Fibroblast of gingiva (primary cell): ENCODE data around the gene KLHL2.

Experiments
- DNase-seq: peaks from one replicate; pipeline ENCODE4 v3.0.0-alpha.2; 2011; ENCODE audit warnings: low read depth

KLHL2 gene

DNA sequence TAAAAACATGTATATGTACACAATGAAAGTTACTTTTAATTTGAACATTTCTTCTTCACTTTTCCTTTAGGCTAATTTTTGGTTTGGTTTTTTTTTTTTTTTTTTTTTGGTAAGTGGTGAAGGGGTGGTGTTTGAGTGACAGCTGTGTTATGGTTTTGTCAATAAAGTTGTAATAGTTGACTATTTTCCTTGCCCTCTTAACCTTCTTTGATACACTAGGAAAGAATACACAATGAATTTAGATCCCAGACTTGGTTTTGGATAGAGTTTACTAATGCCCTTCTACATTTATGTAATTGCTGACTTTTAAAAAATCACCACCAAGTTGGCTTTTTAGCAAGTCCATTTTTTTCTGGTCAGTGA is 82.0 kb downstream of the KLHL2 start:
- DNase-seq = no peak

DNA sequence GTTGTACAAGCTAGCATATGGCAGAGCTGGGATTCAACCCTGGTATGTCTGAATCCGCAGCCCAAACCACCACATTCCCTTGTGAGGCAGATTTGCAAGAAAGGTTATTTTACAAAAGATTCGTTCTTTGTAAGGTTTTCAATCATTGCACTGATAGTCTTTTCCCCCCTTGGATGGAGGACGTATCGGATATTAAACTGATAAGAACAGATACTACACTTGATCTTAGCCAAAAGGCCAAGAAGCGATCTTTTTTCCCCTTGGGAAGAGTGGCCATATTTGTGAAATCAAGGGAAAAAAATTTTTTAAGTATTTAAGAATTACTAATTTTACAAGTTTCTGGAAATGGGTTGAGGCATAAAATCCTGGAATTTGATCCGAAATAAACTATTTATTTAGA is 85.7 kb downstream of the KLHL2 start:
- no peak for DNase-seq

GRCh38 chr4:165293927-165294649 is 86.7 kb downstream of the KLHL2 start:
- peak; percentile 17 for DNase-seq

GRCh38 chr4:165294907-165295306 is 87.5 kb downstream of the KLHL2 start:
- DNase-seq = no peak

DNA sequence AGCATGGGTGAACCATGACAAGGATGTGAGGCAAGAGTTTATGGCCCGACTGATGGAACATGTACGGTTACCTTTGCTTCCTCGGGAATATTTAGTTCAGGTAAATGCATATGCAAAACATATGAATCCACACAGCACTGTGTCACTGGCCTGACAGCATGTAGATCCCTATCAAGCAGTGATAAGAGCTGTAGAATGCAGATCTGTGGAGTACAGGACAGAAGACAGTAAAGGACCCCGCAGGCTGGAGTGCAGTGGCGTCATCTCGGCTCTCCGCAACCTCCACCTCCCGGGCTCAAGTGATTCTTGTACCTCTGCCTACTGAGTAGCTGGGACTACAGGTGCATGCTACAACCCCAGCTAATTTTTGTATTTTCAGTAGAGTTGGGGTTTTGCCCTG is 90.3 kb downstream of the KLHL2 start:
- DNase-seq = no peak

- no peak for DNase-seq
Observed at GRCh38 chr4:165299399-165300060, 92.2 kb downstream of the KLHL2 start.

GRCh38 chr4:165301833-165302232 is 94.5 kb downstream of the KLHL2 start:
- peak; percentile 6 for DNase-seq

- DNase-seq = no peak
Observed at GRCh38 chr4:165302658-165303057, 95.3 kb downstream of the KLHL2 start.

DNA sequence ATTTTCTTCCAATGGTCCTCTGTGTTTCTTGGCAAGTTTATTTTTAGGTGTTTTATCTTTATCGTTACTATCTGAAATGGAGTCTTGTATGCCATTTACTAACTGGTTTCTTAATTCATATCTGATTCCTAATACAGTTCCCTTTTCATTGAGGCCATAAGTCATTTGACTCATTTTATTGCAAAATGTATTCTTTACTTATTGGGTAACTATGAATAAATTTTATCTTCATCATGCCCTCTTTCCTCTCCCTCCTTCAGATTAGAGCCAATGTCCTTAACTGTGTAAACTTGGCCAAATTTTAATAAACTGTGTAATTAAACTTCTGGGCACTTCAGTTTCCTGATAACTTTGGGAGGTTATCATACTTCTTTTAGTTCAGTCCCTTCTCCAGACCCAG is 100.8 kb downstream of the KLHL2 start:
- DNase-seq = peak; percentile 46

DNA sequence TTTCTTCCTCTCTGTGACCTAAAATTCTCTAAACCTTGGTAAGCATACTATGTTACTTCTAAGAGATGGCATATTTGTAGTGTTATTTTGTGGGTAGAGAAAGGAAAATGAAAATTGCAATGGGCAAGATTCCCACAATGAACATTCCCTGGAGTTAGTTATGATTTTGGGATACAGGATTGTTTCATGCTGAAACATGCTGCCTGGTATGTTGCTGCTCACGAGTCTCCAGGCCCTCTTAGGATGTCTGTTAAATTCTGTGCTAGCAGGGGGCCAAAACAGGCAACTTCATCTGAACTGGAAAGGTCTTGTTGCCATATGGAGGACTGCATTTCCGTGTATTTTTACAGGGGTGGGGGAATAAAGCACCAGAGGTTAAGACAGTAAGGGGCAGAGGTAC is 101.2 kb downstream of the KLHL2 start:
- peak; percentile 38 for DNase-seq

- DNase-seq = no peak
Observed at GRCh38 chr4:165309456-165309855, 102.1 kb downstream of the KLHL2 start.

DNA sequence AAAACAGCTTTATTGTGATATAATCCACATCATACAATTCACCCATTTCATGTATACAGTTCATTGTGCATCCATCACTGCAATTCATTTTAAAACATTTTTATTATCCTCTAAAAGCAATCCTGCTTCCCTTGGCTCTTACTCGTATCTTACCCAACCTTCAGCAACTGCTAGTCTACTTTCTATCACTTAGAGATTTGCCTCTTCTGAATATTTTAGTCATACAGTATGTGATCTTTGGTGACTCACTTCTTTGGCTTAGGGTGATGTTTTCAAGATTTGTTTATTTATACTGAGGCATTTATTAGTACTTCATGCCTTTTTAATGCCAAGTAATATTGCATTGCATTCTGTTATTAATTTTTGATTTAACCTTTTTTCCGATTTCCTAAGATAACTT is 105.1 kb downstream of the KLHL2 start:
- peak; percentile 75 for DNase-seq

GRCh38 chr4:165319030-165319429 is 111.7 kb downstream of the KLHL2 start:
- DNase-seq = no peak

- DNase-seq = no peak
Observed at GRCh38 chr4:165319509-165319908, 112.1 kb downstream of the KLHL2 start.

DNA sequence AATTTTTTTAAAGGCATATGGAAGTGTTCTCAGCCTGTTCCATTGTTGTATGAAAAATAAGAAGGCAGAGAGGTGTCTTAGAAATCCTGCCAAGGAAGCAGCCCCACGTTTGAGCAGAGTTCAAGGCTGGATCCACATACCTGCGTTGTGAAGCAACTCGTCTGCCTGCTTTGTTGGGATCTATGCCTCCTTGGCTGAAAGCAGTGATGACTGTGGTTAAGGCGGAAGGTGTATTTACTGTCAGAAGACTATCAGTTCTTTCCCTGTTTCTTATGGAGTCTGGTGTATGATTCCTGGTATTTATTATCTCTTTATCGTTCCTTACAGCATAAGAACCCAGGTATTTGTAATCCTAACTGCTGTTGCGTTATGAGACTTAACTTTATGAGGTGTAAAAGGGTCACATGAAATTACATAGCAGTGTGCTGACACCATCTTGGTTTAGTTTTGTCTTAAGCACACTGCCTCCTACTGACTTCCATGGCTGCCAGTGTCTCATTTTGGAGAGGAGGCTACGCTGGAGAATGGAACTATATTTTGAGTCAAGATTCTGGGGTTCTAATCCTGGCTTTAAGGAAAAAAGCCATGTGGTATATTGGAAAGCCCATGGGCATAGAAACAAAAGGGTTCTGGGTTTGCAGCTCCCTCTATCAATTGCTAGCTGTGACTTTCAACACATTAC is 117.0 kb downstream of the KLHL2 start:
- no peak for DNase-seq

DNA sequence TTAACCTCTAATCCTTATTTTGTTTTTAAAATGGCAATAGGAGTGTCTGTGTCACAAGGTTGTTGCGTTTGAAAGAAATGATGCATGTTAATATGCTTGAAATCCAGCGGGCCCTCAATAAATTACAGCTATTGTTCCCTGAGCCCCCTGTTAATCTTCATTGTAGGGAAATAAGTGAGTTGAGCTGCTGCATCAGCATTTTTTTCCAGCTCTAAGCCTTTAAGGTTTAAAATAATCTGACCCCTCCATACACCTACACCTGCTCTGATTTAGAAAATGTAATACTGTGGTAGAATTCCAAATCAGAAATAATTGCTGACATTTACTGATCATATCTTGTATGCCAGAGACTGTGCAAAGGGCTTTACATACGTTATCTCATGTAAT is 117.5 kb downstream of the KLHL2 start:
- no peak for DNase-seq

DNA sequence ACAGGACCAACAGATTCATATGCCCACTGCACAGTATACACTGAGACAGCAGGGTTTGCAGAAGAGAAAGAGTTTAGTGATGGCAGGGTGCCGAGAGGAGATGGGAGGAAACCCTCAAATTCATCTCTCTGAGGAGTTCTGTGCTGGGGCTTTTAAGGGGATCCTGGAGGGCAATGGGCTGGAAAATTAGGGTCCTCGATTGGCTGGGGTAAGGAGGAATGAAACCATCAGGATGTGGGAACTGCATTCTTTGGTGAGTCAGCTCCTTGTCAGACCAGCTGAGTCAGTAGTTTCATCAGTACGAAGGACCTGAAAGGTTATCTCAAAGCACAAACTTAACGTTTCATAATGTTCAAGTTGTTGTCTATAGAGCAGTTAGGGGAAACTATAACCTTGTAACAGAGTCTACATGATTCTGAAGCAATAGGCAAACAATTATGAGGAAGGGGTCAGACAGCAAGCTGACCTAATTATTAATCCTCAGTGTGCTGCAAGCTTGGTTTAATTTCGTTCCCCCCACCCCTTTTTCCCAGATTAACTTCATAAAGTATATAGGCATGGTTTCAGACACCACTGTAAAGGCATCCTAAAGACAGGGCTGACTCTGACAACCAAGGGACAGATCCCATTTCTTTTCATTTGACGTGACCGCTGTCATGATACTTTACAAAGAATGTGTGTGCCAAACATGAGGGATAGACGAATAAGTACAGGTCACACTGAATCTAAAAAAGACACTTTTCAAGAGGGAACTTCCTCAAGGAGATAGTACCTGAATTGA is 118.6 kb downstream of the KLHL2 start:
- DNase-seq = peak; percentile 52

- DNase-seq = peak; percentile 36
Observed at GRCh38 chr4:165326831-165327210, 119.5 kb downstream of the KLHL2 start.

DNA sequence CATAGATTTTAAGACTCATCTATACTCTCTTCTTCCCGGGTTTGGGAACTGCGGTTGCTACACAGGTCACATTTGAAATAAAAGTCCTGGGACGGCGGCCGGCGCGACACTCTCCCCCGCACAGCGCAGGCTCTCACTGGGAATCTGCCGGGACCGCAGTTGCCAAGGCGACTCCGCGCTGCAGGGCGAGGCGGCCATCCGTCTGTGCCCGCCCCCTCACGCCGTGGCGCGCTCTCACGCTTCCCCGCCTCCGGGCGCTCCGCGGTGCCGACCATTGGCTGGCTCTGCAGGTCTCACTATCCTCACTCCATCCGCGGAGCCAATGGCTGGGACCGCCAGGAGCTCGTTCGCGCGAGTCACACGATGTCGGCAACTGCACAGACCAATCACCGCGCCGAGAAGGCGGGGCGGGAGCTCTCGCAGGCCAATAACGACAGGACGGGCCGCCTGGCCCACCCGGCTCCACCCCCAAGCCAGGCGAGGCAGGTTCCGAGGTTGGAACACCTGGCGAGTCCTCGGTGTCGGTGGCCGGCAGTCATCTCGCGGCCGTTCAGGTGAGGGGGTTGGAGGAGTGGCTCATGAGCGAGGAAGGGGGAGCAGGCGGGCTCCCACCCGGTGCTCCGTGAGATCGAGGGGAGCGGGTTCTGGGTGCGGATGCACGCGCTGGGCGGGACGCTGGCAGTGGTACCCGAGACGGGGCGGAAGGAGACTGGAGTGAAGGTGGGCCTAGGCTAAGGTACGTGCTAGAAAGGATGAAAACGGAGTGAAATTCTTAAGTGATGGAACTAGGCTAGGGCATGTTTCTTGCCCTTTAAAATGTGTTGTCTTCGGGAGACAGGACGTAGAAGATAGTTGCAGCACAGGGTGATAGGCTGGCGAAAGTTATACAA is 120.1 kb downstream of the KLHL2 start, which contains the start of gene MSMO1:
Gene MSMO1 (plus strand): TSS at position 459 of the 890 bp plus-strand sequence. CDS start 5,702 bp downstream, outside the sequence.
- peak; percentile 99 for DNase-seq

DNA sequence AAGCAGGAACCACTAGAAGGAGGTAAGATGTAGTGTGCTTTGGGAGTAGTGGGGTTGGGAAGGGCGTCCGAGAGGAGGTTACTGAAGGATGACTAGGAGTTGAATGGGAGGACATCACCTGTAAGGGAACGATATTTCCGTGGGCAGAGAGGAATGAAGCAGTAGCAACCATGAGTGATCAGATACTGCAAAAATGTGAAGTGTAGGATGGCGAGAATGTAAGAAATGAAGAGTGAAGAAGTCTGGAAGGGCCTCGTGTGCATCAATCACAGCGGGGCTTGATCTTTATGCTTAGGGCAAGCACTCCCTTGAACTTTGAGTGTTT is 120.7 kb downstream of the KLHL2 start:
- no peak for DNase-seq

DNA sequence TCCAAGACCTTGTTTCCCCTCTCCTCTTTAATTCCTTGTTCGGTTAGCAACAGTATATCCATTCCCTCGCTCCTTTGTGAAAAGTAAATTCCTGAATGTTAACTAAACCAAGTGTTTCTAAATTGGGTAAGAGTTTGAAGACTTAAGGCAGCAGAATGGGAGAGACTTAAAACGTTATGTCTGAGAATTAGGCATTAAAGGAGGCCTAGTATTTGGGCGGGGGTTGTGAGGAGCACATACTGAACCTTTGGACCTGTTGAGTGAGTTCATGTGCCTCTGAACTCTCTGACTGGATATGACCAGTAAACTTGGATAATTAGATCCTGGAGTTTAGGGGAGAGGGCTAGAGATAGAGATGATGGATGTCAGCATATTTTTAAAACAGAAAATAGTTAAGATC is 121.3 kb downstream of the KLHL2 start:
- no peak for DNase-seq

DNA sequence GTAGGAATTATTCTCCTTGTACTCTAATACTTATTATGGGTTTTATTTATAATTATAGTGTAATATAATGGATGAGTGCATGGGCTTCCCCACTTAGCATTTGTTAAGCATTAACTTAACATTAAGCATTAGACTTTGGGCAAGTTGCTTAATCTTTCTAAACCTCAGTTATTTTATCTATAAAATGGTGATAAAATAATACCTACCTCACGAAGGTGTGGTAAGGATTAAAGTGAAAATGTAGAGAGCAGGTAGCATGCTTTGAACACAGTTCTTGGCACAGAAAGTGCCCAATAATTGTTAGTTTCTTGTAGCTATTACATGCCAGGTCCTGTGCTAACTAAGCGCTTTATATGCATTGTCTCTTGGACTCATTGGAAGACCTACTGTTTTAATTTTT is 122.7 kb downstream of the KLHL2 start:
- DNase-seq = no peak
